Fibroblast of mammary gland (primary cell): ENCODE data around the gene MITF.
A peak's percentile ranks its signal among the peaks of the same experiment; 100 is the strongest.

ENCODE experiments used
- DNase-seq: peaks from one replicate; pipeline ENCODE4 v3.0.0-alpha.2; 2010; ENCODE audit warnings: low read depth
- H3K4me3 ChIP-seq: 2 replicates; pipeline ENCODE4 v1.5.1; 2011; ENCODE audit warnings: low read depth, mild to moderate bottlenecking, low read length, moderate library complexity; ENCODE audit not compliant: control insufficient read depth
- CTCF ChIP-seq: conservative IDR thresholded peaks from 2 replicates; pipeline ENCODE4 v1.5.1; 2011; ENCODE audit warnings: low read depth, low read length, inconsistent platforms; ENCODE audit not compliant: control insufficient read depth, insufficient read depth

Gene MITF

GRCh38 chr3:69811452-69812401 is 72.5 kb downstream of the MITF start:
- TF ChIP-seq CTCF = no peak
- no peak overlapping the region for H3K4me3 ChIP-seq

GRCh38 chr3:69815970-69816369 is 76.7 kb downstream of the MITF start:
- H3K4me3 ChIP-seq = no peak overlapping the region
- TF ChIP-seq CTCF = no peak
- no peak for DNase-seq

More at GRCh38 chr3:69811452-69812401, 72.5 kb downstream of the MITF start:
- no peak for DNase-seq

GRCh38 chr3:69817988-69818387 is 78.7 kb downstream of the MITF start:
- TF ChIP-seq CTCF = no peak
- no peak overlapping the region for H3K4me3 ChIP-seq
- DNase-seq = no peak

- TF ChIP-seq CTCF = no peak
- H3K4me3 ChIP-seq = no peak overlapping the region
- no peak for DNase-seq
Measured at GRCh38 chr3:69819282-69819681, 80.0 kb downstream of the MITF start.

- no peak for DNase-seq
- H3K4me3 ChIP-seq = no peak overlapping the region
- TF ChIP-seq CTCF = no peak
Measured at GRCh38 chr3:69821133-69821532, 81.9 kb downstream of the MITF start.

GRCh38 chr3:69823743-69824142 is 84.5 kb downstream of the MITF start:
- peak; percentile 56 for DNase-seq
- TF ChIP-seq CTCF = no peak
- no peak overlapping the region for H3K4me3 ChIP-seq
